Skeletal muscle satellite cell (primary cell): ENCODE measurements around the gene IL18R1.

Source experiments
- H3K27me3 ChIP-seq: 2 replicates; pipeline ENCODE4 v1.7.0; 2013; ENCODE audit warnings: low read length; ENCODE audit not compliant: control insufficient read depth, insufficient read depth
- H3K36me3 ChIP-seq: 2 replicates; pipeline ENCODE4 v1.7.0; 2013; ENCODE audit warnings: mild to moderate bottlenecking, control low read depth, low read length; ENCODE audit not compliant: insufficient read depth
- H3K4me1 ChIP-seq: 2 replicates; pipeline ENCODE4 v1.7.0; 2013; ENCODE audit warnings: low read length; ENCODE audit not compliant: control insufficient read depth, insufficient read depth
- H3K4me2 ChIP-seq: 2 replicates; pipeline ENCODE4 v1.7.0; 2013; ENCODE audit warnings: mild to moderate bottlenecking, low read length
- H3K4me3 ChIP-seq: 2 replicates; pipeline ENCODE4 v1.7.0; 2013; ENCODE audit warnings: low read length
- H3K9ac ChIP-seq: 2 replicates; pipeline ENCODE4 v1.7.0; 2013; ENCODE audit warnings: mild to moderate bottlenecking, low read depth, low read length, moderate library complexity
- H3K9me3 ChIP-seq: replicated peaks from 2 replicates; pipeline ENCODE4 v1.7.0; 2013; ENCODE audit warnings: mild to moderate bottlenecking, control low read depth, low read length

The IL18R1 gene

DNA sequence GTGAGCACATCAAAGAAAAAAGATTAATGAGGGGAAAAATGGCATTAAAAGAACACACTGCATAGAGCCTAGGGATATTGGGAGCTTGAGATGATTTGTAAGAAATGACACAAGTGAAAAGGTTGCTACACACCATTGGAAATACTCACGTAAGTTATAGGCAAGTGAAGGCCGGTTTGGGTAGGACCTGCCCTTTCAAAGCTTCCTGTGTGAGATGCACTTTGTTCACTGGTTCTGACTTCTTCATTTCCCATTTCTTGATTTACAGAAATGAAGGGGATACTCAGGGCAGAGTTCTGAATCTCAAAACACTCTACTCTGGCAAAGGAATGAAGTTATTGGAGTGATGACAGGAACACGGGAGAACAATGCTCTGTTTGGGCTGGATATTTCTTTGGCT, 67.3 kb downstream of the IL18R1 start, which contains the start of gene IL18RAP:
Gene IL18RAP, plus strand, starts transcription at position 251 of the 400 bp plus-strand sequence. Its CDS starts 118 bp downstream, at position 369.
- Histone ChIP-seq H3K4me1 (no peaks in the 10 kb centered on the region), H3K36me3 (no peaks in the 10 kb centered on the region), H3K9me3 (no peaks in the 10 kb centered on the region), H3K9ac (no peak within 1 kb of the TSS), H3K4me2 (no peak within 1 kb of the TSS), H3K4me3 (no peak within 1 kb of the TSS), H3K27me3 (peaks cover 50% of the 10 kb centered on the region)

- no peak overlapping the region for H3K9ac ChIP-seq
- peaks cover 50% of the 10 kb centered on the region for H3K27me3 ChIP-seq
- H3K4me3 ChIP-seq: no peak overlapping the region
- no peaks in the 10 kb centered on the region for H3K36me3 ChIP-seq
- H3K9me3 ChIP-seq: no peaks in the 10 kb centered on the region
- no peak overlapping the region for H3K4me2 ChIP-seq
- H3K4me1 ChIP-seq: no peaks in the 10 kb centered on the region
These were observed 67.8 kb downstream of the IL18R1 start for GRCh38 chr2:102423368-102423767.

GRCh38 chr2:102424754-102425153, 69.2 kb downstream of the IL18R1 start:
- no peaks in the 10 kb centered on the region for H3K4me1 ChIP-seq
- no peaks in the 10 kb centered on the region for H3K36me3 ChIP-seq
- no peak overlapping the region for H3K4me2 ChIP-seq
- H3K27me3 ChIP-seq: peaks cover 50% of the 10 kb centered on the region
- H3K9me3 ChIP-seq: no peaks in the 10 kb centered on the region
- H3K9ac ChIP-seq: no peak overlapping the region
- no peak overlapping the region for H3K4me3 ChIP-seq

DNA sequence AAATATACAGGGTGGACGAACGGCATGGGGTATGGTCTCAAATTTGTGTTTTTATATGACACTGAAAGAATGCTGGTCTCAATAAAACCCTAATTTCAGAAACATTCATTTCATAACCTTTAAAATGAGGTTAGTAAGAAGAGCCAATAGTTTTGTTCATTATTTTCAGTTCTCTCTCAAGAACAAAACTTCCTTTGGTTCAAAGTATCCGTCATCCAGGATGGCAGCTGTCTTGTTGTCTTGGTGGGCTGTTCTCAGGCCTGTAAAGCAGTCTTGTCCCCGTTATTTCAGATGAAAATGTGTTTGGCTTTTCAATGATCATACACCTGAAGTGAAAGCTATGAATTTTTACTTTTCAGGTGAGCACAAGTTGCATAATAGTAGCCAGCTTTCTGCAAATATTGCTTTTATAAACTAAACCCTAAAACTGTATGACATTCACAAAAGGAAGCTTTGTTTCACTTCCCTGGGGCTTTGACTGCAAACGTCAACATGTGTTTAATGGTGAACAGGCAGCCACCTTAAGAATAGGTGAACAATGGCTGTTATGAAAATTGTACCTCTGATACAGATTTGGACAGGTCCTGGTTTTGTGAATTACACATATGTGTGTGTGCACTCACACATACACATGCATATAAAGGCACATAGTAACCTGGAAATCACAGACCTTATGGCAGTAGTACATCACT, 70.0 kb downstream of the IL18R1 start:
- Histone ChIP-seq H3K27me3 (peaks cover 50% of the 10 kb centered on the region), H3K4me3 (no peak overlapping the region), H3K9ac (no peak overlapping the region)

DNA sequence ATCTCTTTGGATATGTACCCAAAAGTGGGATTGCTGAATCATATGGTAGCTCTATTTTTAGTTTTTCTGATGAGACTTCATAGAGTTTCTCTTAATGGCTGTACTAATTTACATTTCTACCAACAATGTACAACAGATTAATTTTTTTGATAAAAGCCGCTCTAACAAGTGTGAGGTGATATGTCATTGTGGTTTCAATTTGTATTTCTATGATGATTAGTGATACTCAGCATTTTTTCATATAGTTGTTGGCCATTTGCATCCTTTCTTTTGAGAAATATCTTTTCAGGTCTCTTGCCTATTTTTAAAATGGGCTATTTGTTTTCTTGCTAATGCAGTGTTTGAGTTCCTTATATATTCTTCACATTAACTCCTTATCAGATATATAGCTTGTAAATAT, 71.7 kb downstream of the IL18R1 start:
- H3K4me1 ChIP-seq: no peaks in the 10 kb centered on the region
- no peak overlapping the region for H3K4me2 ChIP-seq
- H3K4me3 ChIP-seq: no peak overlapping the region
- H3K36me3 ChIP-seq: no peaks in the 10 kb centered on the region
- H3K9me3 ChIP-seq: no peaks in the 10 kb centered on the region
- H3K9ac ChIP-seq: no peak overlapping the region
- H3K27me3 ChIP-seq: peaks cover 44% of the 10 kb centered on the region

More for the DNA sequence above, 70.0 kb downstream of the IL18R1 start:
- no peaks in the 10 kb centered on the region for H3K4me1 ChIP-seq
- no peaks in the 10 kb centered on the region for H3K36me3 ChIP-seq
- no peak overlapping the region for H3K4me2 ChIP-seq
- H3K9me3 ChIP-seq: no peaks in the 10 kb centered on the region

- no peak overlapping the region for H3K4me2 ChIP-seq
- H3K9me3 ChIP-seq: no peaks in the 10 kb centered on the region
- no peaks in the 10 kb centered on the region for H3K36me3 ChIP-seq
- peaks cover 41% of the 10 kb centered on the region for H3K27me3 ChIP-seq
- H3K4me1 ChIP-seq: no peaks in the 10 kb centered on the region
- H3K4me3 ChIP-seq: no peak overlapping the region
- H3K9ac ChIP-seq: no peak overlapping the region
These were observed 73.0 kb downstream of the IL18R1 start for GRCh38 chr2:102428573-102428972.

GRCh38 chr2:102432386-102432785, 76.8 kb downstream of the IL18R1 start:
- H3K4me2 ChIP-seq: no peak overlapping the region
- H3K27me3 ChIP-seq: peaks cover 24% of the 10 kb centered on the region
- H3K9ac ChIP-seq: no peak overlapping the region
- H3K4me1 ChIP-seq: no peaks in the 10 kb centered on the region
- H3K4me3 ChIP-seq: no peak overlapping the region
- H3K36me3 ChIP-seq: no peaks in the 10 kb centered on the region
- H3K9me3 ChIP-seq: no peaks in the 10 kb centered on the region

DNA sequence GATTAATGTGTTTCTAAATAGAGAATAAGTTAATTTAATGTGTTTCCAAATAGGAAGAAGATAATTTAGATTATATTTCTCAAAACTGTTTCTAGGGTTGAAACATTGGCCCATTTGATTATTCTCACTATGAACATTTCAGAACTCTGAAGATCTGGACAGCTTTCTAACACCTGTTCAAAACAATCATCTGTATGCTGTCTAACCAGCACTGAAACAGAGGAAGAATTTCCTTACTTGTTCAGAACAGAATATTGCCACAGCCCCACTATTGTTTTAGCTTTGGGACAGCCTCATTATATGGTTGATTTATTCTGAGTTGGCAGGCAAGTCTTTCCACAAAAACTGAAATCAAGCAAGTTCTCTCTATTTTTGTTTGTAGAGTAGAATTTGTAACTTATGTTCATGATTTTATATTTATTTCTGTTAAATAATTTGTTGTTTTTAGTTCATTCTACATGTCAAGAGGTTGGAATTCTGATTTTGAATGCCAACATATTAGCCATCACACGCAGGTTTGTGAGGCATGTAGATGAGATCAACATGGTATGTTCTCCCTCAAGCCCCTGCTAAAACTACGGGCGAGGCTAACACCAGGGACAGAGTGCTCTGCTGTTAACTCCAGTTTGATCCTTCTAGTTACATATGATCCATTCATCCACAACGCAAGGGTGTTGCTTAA, 78.5 kb downstream of the IL18R1 start:
- Histone ChIP-seq H3K9ac (no peak overlapping the region), H3K9me3 (no peaks in the 10 kb centered on the region), H3K4me3 (no peak overlapping the region), H3K36me3 (no peaks in the 10 kb centered on the region), H3K4me2 (no peak overlapping the region), H3K27me3 (peaks cover 20% of the 10 kb centered on the region), H3K4me1 (no peaks in the 10 kb centered on the region)

DNA sequence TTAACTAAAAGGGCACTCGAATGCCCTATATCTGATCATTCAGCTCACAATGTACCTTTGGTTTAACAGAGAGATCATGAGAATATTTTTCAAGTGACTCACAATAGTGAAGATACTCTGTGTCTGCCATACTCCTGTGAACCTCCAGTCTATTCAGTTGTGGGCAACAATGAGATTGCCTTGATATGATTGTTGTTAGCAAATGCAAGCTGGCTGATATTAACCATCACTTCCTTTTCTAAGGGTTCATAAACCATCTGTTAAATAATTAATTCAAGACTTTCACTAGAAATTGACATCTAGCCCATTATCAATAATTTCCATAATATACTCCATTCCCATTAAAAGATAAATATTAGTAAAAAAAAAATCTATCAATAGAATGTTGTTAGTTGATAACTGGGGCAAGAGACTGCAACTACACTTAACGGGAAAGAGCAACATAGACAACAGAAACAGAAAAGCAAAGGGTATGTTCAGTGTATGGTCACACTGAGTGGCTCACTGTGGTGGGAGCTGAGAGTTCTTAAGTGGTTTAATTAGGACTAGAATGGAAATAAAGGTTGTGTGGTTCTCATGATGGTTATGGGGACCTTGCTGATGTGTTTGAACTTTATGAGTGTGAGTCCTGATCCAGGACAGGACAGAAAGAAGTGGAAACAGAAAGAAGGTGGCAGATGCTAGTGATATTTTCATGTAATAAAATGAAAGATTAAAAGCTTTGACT, 79.2 kb downstream of the IL18R1 start:
- Histone ChIP-seq H3K4me3 (no peak overlapping the region), H3K4me2 (no peak overlapping the region), H3K36me3 (no peaks in the 10 kb centered on the region), H3K27me3 (peaks cover 23% of the 10 kb centered on the region), H3K9me3 (no peaks in the 10 kb centered on the region), H3K9ac (no peak overlapping the region), H3K4me1 (no peaks in the 10 kb centered on the region)

GRCh38 chr2:102435741-102436140, 80.1 kb downstream of the IL18R1 start:
- no peaks in the 10 kb centered on the region for H3K36me3 ChIP-seq
- H3K4me3 ChIP-seq: no peak overlapping the region
- no peak overlapping the region for H3K9ac ChIP-seq
- no peak overlapping the region for H3K4me2 ChIP-seq
- no peaks in the 10 kb centered on the region for H3K9me3 ChIP-seq
- H3K27me3 ChIP-seq: peaks cover 25% of the 10 kb centered on the region
- H3K4me1 ChIP-seq: no peaks in the 10 kb centered on the region

GRCh38 chr2:102436323-102436722, 80.7 kb downstream of the IL18R1 start:
- Histone ChIP-seq H3K9ac (no peak overlapping the region), H3K4me3 (no peak overlapping the region), H3K9me3 (no peaks in the 10 kb centered on the region), H3K4me1 (no peaks in the 10 kb centered on the region), H3K36me3 (no peaks in the 10 kb centered on the region), H3K27me3 (peaks cover 25% of the 10 kb centered on the region), H3K4me2 (no peak overlapping the region)
